Measurements from ENCODE around the gene SNRPD1.
"Not testable (repeated sequence)": the region's sequence is repeated elsewhere in the genome, so short reads cannot be mapped to it uniquely, and the experiment has no call there.

Gene SNRPD1

GRCh38 chr18:21638822-21639221, 26.7 kb downstream of the SNRPD1 start:
- no peak for DNase-seq

GRCh38 chr18:21640375-21640774, 28.3 kb downstream of the SNRPD1 start:
- not testable (repeated sequence) for DNase-seq

GRCh38 chr18:21650311-21650710, 38.2 kb downstream of the SNRPD1 start:
- peak; percentile 70 for DNase-seq

GRCh38 chr18:21652073-21652472, 40.0 kb downstream of the SNRPD1 start:
- DNase-seq, result no peak

GRCh38 chr18:21653361-21653760, 41.2 kb downstream of the SNRPD1 start:
- no peak for DNase-seq

- DNase-seq, result no peak
Measured at GRCh38 chr18:21656402-21656801, 44.3 kb downstream of the SNRPD1 start.

GRCh38 chr18:21660078-21660477, 48.0 kb downstream of the SNRPD1 start:
- DNase-seq, result no peak

GRCh38 chr18:21662581-21662980, 50.5 kb downstream of the SNRPD1 start:
- no peak for DNase-seq

- DNase-seq, result no peak
Measured at GRCh38 chr18:21663578-21663977, 51.5 kb downstream of the SNRPD1 start.

GRCh38 chr18:21664069-21664468, 52.0 kb downstream of the SNRPD1 start:
- DNase-seq, result no peak

- DNase-seq, result no peak
Measured at GRCh38 chr18:21669736-21670285, 57.7 kb downstream of the SNRPD1 start.

- DNase-seq, result no peak
Measured at GRCh38 chr18:21672521-21673267, 60.6 kb downstream of the SNRPD1 start.

GRCh38 chr18:21675354-21675753, 63.2 kb downstream of the SNRPD1 start:
- not testable (repeated sequence) for DNase-seq

- no peak for DNase-seq
Measured at GRCh38 chr18:21678859-21679258, 66.7 kb downstream of the SNRPD1 start.

- DNase-seq, result no peak
Measured at GRCh38 chr18:21680161-21680560, 68.0 kb downstream of the SNRPD1 start.

- peak; percentile 96 for DNase-seq
Measured at GRCh38 chr18:21682371-21683051, 70.4 kb downstream of the SNRPD1 start.
